GM19099 (cell line): ENCODE data around the gene ZSCAN4.

ENCODE experiments used
- POLR2A ChIP-seq: IDR thresholded peaks from 3 replicates; pipeline ENCODE4 v1.6.1; 2011; ENCODE audit warnings: low read depth; ENCODE audit not compliant: insufficient read length; ENCODE audit errors: extremely low read depth

The ZSCAN4 gene

GRCh38 chr19:57719901-57720519, 51.3 kb downstream of the ZSCAN4 start:
- TF ChIP-seq POLR2A: no peak

GRCh38 chr19:57720878-57721277, 52.1 kb downstream of the ZSCAN4 start:
- TF ChIP-seq POLR2A: no peak
